ENCODE measurements around the gene SIK1.
"Not testable (repeated sequence)": the region's sequence is repeated elsewhere in the genome, so short reads cannot be mapped to it uniquely, and the experiment has no call there.

Gene SIK1

DNA sequence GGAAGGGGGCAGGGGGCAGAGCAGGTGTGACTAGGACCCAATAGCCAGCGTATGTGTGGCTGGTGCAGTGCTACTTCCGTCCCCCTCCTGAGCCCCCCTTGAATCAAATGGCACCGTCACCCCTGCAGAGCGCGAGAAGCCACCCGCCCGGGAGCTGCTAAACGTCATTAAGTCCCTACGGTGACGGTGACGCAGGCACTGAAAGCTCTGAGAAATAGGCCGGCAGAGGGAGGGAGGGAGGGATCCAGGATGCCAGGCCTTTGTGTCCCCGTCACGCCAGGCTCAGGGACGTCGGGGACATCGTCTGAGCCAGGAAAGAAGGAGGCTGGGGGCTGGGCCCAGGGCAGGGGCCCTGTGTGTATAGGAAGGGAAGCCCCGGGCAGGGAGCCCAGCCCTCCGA is 43.6 kb downstream of the SIK1 start:
- not testable (repeated sequence) for DNase-seq

DNA sequence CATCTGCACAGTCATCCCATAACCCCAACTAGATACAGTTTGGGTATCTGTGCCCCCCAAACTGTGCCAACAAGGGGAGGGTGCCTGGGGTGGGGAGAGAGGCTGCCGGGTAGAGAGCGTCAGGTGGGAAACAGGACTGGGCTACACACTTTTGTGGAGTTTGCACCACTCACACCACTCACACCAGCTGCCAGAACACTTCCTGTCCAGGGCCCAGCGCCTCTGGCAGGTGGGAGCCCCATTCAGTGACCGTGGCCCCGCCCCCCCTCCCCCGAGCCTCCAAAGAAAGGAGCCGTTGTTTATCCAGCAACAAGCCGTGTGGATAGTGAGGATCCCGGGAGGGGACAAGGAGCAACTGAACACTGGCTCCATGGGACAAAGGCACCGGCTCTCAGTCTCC is 44.0 kb downstream of the SIK1 start:
- not testable (repeated sequence) for DNase-seq

GRCh38 chr21:43380852-43381533 is 45.9 kb downstream of the SIK1 start:
- not testable (repeated sequence) for DNase-seq

- DNase-seq, result not testable (repeated sequence)
Measured at GRCh38 chr21:43380337-43380736, 46.6 kb downstream of the SIK1 start.

- not testable (repeated sequence) for DNase-seq
Measured at GRCh38 chr21:43379626-43380122, 47.3 kb downstream of the SIK1 start.

- no peak for DNase-seq
Measured at GRCh38 chr21:43376478-43376882, 50.5 kb downstream of the SIK1 start.

- DNase-seq, result no peak
Measured at GRCh38 chr21:43375837-43376477, 51.0 kb downstream of the SIK1 start.

DNA sequence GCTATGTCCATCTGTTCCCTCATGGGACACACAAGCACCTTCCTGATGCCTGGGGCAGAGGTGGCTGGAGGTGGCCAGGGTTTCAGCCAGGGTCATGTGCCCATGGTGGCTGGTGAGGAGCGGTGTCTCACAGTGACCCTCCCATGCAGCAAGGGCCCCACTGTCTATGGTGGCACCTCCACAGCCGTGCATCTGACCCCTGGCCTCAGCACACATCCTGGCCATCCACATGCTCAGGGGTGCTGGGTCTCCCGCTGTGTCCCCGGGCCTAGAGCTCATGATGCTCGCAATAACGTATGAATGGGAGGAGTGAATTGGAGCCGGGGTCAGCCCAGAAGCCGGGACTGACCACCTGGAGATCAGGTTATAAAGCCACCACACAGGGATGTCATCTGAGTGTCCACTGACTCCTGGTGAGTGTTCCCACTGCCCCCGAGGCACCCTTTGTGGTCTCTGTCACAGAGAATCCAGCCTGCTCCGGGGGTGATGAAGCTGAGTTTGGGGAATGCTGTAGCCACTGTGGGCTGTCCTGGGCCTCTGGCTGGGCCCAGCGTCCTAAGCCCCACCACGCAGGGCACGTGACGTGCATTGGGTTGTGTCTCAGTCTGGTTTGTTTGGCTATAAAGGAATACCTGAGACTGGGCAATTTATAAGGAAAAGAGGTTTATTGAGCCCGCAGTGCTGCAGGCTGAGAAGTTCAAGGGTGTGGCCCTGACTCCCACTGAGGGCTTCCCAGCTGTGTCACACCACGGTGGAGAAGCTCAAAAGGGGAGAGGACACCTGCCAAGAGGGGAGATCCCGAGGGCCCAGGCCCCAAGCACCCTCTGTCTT is 51.7 kb downstream of the SIK1 start:
- DNase-seq, result no peak

- no peak for DNase-seq
Measured at GRCh38 chr21:43374228-43374885, 52.6 kb downstream of the SIK1 start.

DNA sequence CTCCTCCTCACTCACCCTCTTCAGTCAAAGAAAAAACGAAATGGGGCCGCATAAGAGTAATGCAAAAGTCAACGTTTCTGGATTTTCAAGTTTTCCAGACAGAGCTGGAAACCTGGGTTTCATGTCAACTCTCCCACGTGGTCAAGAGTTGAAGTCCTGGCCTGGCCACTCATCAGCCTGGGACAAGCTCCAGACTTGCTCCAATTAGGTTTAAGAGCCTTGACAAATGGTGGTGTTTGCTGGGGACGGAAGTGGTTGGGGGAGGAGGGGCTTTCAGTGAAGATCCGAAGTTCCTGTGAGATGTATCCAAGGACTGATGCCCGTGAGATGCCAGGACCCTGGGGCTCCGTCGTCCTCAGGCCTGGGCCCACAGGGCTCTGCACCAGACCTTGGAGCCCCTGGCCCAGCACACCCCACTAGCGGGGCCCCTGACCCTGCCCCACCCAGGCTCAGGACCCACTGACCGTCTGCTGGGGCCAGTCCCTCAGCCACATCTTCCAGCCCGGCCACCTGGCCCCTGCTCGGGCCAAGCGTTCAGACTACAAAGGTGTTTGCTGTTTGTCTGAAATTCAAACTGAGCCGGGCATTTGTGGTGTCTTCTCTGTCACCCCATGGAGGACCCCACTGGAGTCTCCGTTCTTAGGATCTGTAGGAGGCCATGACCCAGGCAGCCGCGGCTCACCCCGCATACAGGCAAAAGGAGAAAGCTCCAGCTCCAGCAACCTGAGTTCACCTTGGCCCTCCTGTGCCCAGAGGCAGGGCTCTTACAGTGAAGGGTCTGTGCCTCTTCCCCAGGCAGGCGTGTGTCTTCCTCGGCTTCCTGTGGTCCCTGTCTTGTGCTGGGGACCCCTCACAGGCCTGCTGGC is 53.3 kb downstream of the SIK1 start:
- no peak for DNase-seq

- no peak for DNase-seq
Measured at GRCh38 chr21:43372663-43373361, 54.1 kb downstream of the SIK1 start.

DNA sequence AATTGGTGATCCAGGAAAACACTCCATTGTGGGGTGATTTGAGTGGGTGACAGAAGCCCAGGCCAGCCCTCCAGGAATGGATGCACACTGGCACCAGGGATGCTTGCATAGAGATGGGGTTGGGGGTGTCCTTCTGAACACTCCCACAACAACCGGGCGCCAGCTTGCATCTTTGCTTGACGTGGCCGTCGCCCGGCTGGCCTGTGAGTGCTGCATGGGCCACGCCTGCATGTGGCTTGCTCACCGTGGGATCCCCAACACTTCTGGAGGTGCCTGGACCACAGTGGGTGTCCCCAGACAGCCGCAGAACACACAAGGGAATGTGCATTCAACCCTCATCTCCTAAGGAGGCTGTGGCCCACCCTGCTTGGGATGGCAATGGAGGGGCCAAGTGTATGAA is 55.1 kb downstream of the SIK1 start:
- no peak for DNase-seq

DNA sequence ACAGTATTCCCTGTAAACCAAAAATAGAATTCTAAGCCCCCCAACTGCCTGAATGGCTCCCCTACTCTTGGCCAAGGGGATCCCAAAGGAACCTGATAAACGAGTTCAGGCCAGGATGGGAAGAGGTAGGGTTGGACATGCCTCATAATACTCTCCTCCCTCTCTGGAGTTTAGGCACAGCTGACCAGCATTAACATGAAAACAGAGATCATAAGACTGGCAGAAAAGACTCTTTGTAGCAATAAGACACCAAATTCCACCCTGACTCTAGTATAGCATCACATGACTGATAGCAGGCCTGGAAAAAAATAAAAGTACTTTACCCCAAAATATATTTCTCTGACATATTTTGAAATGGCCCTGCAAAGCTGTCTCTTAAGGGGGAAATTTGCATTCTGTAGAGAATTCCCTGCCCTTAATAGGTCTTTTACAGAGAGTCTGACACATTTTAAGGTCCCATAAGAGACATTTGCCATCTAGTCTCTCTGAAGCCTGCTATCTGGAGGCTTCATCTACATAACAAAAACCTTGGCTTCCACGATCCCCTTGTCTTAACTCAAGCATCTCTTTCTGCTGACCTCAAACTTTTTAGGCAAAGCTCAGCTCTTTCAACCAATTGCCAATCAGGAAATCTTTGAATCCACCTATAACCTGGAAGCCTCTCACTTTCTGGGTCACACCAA is 55.9 kb downstream of the SIK1 start:
- DNase-seq, result no peak

- no peak for DNase-seq
Measured at GRCh38 chr21:43370091-43370658, 56.8 kb downstream of the SIK1 start.

GRCh38 chr21:43369596-43370090 is 57.3 kb downstream of the SIK1 start:
- no peak for DNase-seq

GRCh38 chr21:43369124-43369523 is 57.8 kb downstream of the SIK1 start:
- DNase-seq, result no peak

DNA sequence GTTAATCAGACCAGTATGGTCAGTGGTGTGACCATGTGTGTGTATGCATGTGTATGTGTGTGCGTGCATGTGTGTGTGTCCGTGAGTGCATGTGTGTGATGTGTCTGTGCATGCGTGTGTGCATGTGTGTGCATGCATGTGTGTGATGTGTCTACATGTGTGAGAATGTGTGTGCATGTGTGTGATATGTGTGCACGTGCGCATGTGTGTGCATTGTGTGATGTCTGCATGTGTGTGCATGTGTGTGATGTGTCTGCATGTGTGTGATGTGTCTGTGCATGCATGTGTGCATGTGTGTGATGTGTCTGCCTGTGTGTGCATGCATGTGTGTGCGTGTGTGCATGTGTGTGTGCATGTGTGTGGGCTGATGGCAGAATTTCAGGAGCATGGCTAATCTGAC is 58.2 kb downstream of the SIK1 start:
- no peak for DNase-seq

DNA sequence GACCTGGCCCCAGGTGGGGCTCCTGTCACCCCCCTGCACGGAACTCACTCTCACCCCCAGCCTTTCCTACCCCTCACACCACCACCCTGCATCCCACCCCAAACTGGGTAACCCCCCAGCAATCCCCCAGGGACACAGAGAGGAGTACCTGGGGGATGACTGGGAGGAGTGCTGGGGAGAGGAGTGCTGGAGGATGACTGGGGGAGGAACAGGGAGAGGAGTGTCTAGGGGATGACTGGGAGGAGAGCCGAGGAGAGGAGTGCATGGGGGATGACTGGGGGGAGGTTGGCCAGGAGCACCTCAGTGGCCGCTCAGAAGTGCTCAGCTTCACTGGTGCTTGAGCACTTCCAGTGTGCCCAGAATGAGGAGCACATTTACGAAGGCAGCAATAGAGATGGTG is 59.1 kb downstream of the SIK1 start:
- DNase-seq, result no peak

- DNase-seq, result no peak
Measured at GRCh38 chr21:43367296-43367695, 59.6 kb downstream of the SIK1 start.

- DNase-seq, result no peak
Measured at GRCh38 chr21:43366656-43367055, 60.3 kb downstream of the SIK1 start.

Data from stimulated activated CD4-positive, alpha-beta T cell treated with anti-CD3 and anti-CD28 coated beads, Interleukin-12 subunit alpha, Interleukin-12 subunit beta, amount 100 ng/mL, for 4 hours (primary cell).